SK-N-DZ (cell line): ENCODE measurements around the gene PPM1H.

Source experiments
- DNase-seq: peaks from one replicate; pipeline ENCODE4 v3.0.0-alpha.2; 2015; ENCODE audit warnings: low spot score

PPM1H gene

GRCh38 chr12:62800707-62801400, 134.1 kb downstream of the PPM1H start:
- no peak for DNase-seq

DNA sequence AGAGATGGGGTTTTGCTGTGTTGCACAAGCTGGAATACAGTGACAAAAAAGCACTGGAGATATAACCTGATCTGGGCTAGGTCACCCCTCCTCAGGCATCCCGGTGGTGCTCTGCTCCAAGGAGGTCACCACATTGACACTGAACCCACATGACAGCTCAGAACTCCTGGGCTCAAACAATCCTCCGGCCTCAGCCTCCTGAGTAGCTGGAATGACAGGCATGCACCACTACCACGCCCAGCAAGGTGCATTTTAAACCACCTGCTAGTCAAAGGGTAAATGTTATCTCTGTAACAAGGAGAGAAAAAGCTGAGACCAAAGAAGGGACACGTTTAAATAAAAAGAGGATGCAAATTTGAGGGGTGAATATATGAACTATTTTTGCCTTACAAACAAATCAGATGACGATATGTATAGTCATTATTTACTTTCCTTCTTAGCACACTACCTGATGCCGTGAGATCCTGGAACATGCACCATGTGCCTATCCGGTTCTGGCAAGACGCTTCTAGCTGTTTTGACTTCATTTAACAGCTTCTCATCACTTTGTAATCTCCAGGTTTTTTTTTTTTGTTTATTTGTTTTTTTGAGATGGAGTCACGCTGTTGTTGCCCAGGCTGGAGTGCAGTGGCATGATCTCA, 135.1 kb downstream of the PPM1H start:
- DNase-seq: no peak

DNA sequence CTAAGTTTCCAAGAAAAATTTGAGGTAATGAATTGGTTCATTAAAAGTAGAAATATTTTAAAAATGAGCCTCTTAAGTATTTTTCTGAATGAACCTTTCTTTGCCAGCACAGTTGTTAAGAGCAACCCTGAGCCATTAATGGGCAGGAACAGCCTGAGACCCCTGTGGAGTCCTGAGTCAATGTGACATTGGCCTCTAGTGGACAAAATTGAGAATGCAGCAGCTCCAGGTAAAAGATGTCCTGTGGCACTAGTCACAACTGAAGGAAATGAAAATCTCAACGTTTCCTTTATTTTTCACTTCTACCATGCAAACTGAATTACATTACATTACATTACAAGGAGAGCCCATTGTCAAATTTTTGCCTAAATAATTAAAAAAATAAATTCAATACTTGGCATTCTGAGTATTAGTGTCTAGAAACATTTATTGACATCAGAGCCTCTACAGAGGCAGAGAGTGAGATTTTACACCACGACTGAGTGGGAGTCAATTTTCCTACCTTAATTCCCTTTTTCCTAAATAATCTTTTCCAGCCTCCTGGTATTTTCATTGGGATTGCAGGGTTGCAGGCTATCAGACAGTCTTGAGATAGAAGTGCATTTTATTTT, 135.7 kb downstream of the PPM1H start:
- peak; percentile 72 for DNase-seq

DNA sequence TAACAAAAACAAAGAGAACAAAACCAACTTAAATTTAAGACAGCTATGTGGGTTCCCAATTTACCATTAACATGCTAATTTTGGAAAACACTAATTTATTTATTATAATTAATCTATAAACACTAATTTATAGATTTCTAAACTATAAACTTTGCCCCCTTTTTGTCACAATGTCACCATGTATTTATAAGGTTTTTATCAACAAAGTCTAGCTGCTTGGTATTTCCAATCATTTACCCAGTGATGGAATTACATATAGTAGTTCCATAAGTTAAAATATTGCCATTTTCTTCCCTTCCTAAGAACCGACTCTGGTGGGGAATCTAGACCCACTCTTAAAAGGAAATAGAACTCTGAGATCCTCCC, 140.7 kb downstream of the PPM1H start:
- DNase-seq: no peak

GRCh38 chr12:62793256-62794217, 141.4 kb downstream of the PPM1H start:
- DNase-seq: peak; percentile 85

GRCh38 chr12:62792236-62792870, 142.6 kb downstream of the PPM1H start:
- no peak for DNase-seq

DNA sequence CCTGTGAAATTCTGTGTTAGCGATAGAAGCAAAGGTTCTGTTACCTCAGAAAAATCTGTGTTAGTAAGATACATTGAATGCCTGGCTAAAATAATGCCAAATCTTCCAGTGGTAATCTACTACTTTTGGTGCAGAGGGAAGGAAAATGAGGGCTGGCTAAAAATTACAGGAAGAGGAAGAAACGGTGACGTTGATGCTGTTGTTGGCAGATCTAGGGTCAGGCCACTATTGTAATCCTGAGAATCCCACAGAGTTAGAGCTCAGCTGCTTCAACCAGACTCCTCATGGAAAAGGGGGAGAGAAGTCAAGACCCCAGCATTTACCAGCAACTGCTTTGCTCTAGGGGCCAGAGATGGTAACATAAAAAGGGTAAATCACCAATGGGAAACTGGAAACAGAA, 145.1 kb downstream of the PPM1H start:
- DNase-seq: no peak

GRCh38 chr12:62787611-62788010, 147.3 kb downstream of the PPM1H start:
- DNase-seq: no peak

- no peak for DNase-seq
These were observed 147.9 kb downstream of the PPM1H start for GRCh38 chr12:62787023-62787422.

GRCh38 chr12:62785941-62786559, 148.9 kb downstream of the PPM1H start:
- DNase-seq: no peak

GRCh38 chr12:62784576-62784975, 150.4 kb downstream of the PPM1H start:
- DNase-seq: no peak

DNA sequence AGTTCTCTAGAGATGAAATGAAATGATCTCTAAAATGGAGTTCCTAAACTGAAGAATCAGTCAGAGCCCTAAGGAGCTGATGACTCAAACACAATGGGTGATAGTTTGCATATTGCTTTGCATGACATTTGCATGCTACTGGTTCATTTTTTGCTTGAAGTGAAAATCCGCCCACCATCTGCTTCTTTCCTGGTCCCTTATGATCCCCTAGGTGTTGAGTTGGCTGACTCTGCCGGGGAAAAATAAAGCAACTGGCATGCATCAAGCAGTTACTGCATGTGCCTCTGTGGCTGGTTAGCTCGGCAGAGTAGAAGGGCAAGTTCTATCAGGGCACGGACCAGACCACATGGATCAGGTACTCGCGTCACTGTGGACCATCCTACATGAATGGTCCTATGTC, 151.1 kb downstream of the PPM1H start:
- DNase-seq: no peak

GRCh38 chr12:62781136-62781880, 153.6 kb downstream of the PPM1H start:
- DNase-seq: no peak

DNA sequence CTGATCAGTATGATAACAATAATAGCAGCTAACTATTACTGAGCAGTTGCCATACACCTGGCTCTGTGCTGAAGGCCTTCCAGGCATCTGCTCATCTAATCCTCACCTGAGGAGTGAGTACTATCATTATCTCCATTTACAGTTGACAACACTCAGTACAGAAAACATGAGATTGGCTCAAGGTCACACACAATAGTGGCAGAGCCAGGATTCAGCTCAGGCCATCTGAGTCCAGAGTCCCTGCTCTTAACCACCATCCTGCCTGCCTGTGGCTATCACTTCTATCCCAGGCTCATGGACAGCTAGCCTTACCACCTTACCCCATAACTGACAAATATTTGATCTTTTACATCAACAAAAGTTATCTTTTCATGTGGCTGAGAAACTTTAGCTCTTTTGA, 155.5 kb downstream of the PPM1H start:
- no peak for DNase-seq

DNA sequence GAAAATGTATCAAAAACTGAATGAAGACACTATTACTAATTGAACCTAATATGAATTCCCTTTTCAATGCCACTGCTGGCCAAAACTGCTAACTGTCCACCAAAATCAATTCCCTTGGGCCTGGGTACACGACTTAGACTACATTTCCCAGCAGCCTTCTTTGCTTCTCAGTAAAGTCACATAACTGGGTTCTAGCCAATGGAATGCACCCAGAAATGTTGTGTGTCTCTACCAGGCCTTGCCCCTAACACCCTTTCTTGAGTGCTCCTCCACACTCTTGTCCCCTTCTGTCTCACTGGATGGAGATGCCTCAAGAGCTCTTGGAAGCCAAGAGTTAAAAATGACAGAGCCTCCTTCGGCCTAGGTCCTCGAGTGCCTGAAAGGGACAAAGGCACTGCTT, 156.8 kb downstream of the PPM1H start:
- DNase-seq: no peak

GRCh38 chr12:62776997-62777396, 158.0 kb downstream of the PPM1H start:
- DNase-seq: no peak

- DNase-seq: no peak
These were observed 158.4 kb downstream of the PPM1H start for GRCh38 chr12:62776575-62776974.

DNA sequence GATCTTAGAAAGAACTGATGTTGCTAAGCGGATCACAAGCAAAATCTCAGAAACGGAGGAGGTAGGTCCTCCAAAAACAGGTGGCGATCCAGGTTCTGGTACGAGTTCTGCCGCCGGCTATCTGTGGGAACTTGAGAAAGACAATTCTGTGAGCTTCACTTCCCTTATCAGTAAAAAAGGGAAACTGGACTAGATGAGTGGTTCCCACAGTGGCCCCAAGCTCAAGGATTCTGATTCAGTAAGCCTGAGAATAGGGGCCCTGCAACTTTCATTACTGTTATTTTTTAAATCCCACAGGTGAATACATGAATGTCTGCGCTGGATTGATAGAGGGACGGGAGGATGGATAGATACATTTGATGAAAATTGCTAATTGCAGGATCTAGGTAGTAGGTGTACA, 160.2 kb downstream of the PPM1H start:
- no peak for DNase-seq

DNA sequence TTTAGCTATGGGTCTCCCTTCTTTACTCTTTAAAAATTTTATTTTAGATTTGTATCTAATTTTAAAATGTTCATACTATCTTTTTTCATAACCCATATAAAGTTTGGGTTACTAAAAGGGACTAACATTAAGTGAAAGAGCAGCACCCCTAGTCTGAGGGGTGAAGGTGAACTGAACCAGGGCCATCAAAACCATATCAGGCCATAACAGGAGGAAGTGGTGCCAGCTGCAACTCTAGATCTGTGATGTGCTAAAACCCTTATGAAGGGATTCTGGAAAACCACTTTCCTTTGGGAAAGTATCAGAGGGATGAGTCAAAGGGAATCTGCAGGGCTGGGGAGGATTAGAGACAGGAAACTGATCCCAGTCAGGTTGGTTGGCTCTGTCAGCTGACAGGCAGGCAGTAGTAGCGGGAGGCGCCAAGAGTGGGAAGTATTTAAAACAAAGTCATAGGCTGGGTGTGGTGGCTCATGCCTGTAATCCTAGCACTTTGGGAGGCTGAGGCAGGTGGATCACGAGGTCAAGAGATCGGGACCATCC, 162.5 kb downstream of the PPM1H start:
- no peak for DNase-seq

- DNase-seq: no peak
These were observed 163.1 kb downstream of the PPM1H start for GRCh38 chr12:62771828-62772227.
